Panc1 (cell line): ENCODE data around the gene USP8. TPM values are rescaled to one million over a fixed set of nuclear protein-coding genes. Genes with fewer than 3 reads are reported as not detected.

Experiments
- ATAC-seq: fragments of 200-7000 bp; cut with Tn5 transposase; 2 replicates; pipeline ENCODE4 v1.9.1; 2020; ENCODE audit warnings: mild to moderate bottlenecking, moderate library complexity
- BruUV-seq: library from RNA; stranded (reverse); fragments of 400-500 nt; replicated peaks from 2 replicates; lab custom pipeline; 2021; lab: Mats Ljungman, UMichigan
- CTCF ChIA-PET: fragments of 300-600 bp; sonication (Branson Sonifier 250); formaldehyde crosslinking; loops from one replicate; lab custom pipeline; 2022; ENCODE audit warnings: antibody characterized with exemption; lab: Charles Lee
- POLR2A ChIA-PET: fragments of 300-600 bp; sonication (Branson Sonifier 250); formaldehyde crosslinking; loops from one replicate; lab custom pipeline; 2022; ENCODE audit warnings: antibody characterized with exemption; lab: Charles Lee
- DNase-seq: peaks from one replicate; pipeline ENCODE4 v3.0.0-alpha.2; 2010; ENCODE audit warnings: low read depth, low spot score
- H3K27ac ChIP-seq: 2 replicates; pipeline ENCODE4 v1.5.1; 2011; ENCODE audit warnings: mild to moderate bottlenecking, low read length, inconsistent platforms
- H3K27me3 ChIP-seq: fragments of 200-500 bp; sonication (Bioruptor generic); 2 replicates; pipeline ENCODE4 v1.6.0; 2014; ENCODE audit warnings: low read length, inconsistent platforms; ENCODE audit not compliant: control insufficient read depth, insufficient read depth
- H3K36me3 ChIP-seq: fragments of 200-500 bp; sonication (Bioruptor generic); 2 replicates; pipeline ENCODE4 v1.5.1; 2014; ENCODE audit warnings: inconsistent platforms, mild to moderate bottlenecking, low read length, moderate library complexity; ENCODE audit not compliant: control insufficient read depth, insufficient read depth
- H3K4me1 ChIP-seq: 2 replicates; pipeline ENCODE4 v1.5.1; 2011; ENCODE audit warnings: inconsistent platforms, mild to moderate bottlenecking, low read length, moderate library complexity; ENCODE audit not compliant: control insufficient read depth, insufficient read depth
- H3K4me3 ChIP-seq, 2 experiments: 2 replicates each; pipeline ENCODE4 v1.5.1; 2011 to 2012; ENCODE audit warnings: low read depth in 2 of 2, low read length in 2 of 2, mild to moderate bottlenecking in 2 of 2, inconsistent platforms in 1 of 2, moderate library complexity in 1 of 2
- H3K9me3 ChIP-seq: fragments of 200-500 bp; sonication (Bioruptor generic); 2 replicates; pipeline ENCODE4 v1.5.1; 2014; ENCODE audit warnings: low read depth, mild to moderate bottlenecking, inconsistent platforms, low read length, moderate library complexity; ENCODE audit not compliant: control insufficient read depth, insufficient read depth
- POLR2AphosphoS5 ChIP-seq: IDR thresholded peaks from 2 replicates; pipeline ENCODE4 v1.6.1; 2012; ENCODE audit warnings: mild to moderate bottlenecking, low read depth, low read length, moderate library complexity
- REST ChIP-seq, 2 experiments: IDR thresholded peaks; 2 replicates each; pipeline ENCODE4 v1.6.1; 2011 to 2012; ENCODE audit warnings: low read depth in 2 of 2, control low read depth in 1 of 2, low read length in 1 of 2, mild to moderate bottlenecking in 1 of 2, moderate library complexity in 1 of 2; ENCODE audit not compliant: insufficient read depth in 1 of 2
- SIN3A ChIP-seq: IDR thresholded peaks from 2 replicates; pipeline ENCODE4 v1.6.1; 2012; ENCODE audit warnings: low read depth, mild to moderate bottlenecking, low read length, moderate library complexity, borderline replicate concordance; ENCODE audit not compliant: insufficient read depth
- TCF7L2 ChIP-seq: IDR thresholded peaks from 2 replicates; pipeline ENCODE4 v1.6.1; 2011; ENCODE audit warnings: mild to moderate bottlenecking, low read depth, low read length, inconsistent platforms
- in situ Hi-C: cut with HindIII; loops from 2 replicates; pipeline ENCODE4 v1.10.0; 2016; ENCODE audit warnings: low sequenced_read_pairs, low pct_unique_long_range_greater_than_20kb
- intact Hi-C: fragments of 100-400 bp; cut with micrococcal nuclease; formaldehyde crosslinking; loops from one replicate; pipeline ENCODE4 v1.10.0; 2022; ENCODE audit not compliant: unreplicated experiment
- total RNA-seq: library from RNA; stranded (reverse); gene quantifications from one replicate; pipeline ENCODE4 v1.2.1, GENCODE V29; 2021; ENCODE audit not compliant: unreplicated experiment
- TF ChIP-seq, protein P1 (sequence below): fragments of 450-650 bp; IDR thresholded peaks from 2 replicates; pipeline ENCODE4 v1.5.1; 2017; ENCODE audit warnings: mild to moderate bottlenecking

The USP8 gene
- total RNA-seq, 1 experiment from 2014 or later = 57.3 TPM

- Histone ChIP-seq H3K4me1 (no peaks in the 10 kb centered on the region), H3K9me3 (no peaks in the 10 kb centered on the region), H3K27me3 (no peaks in the 10 kb centered on the region), H3K27ac (no peak overlapping the region), H3K36me3 (no peaks in the 10 kb centered on the region), H3K4me3 (no peak overlapping the region)
- ATAC-seq = no peak
- POLR2A ChIA-PET = interaction anchor here (0.7 kb wide), 1 partner anchor 71 kb away, joined by 8 read pairs; no protein-coding TSS in a partner anchor
- TF ChIP-seq, protein P1, sequence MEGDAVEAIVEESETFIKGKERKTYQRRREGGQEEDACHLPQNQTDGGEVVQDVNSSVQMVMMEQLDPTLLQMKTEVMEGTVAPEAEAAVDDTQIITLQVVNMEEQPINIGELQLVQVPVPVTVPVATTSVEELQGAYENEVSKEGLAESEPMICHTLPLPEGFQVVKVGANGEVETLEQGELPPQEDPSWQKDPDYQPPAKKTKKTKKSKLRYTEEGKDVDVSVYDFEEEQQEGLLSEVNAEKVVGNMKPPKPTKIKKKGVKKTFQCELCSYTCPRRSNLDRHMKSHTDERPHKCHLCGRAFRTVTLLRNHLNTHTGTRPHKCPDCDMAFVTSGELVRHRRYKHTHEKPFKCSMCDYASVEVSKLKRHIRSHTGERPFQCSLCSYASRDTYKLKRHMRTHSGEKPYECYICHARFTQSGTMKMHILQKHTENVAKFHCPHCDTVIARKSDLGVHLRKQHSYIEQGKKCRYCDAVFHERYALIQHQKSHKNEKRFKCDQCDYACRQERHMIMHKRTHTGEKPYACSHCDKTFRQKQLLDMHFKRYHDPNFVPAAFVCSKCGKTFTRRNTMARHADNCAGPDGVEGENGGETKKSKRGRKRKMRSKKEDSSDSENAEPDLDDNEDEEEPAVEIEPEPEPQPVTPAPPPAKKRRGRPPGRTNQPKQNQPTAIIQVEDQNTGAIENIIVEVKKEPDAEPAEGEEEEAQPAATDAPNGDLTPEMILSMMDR = no peak
- TF ChIP-seq REST (IDR thresholded peaks at IDR 0.05; ENCODE audit: insufficient read depth in 1 of 2, low read depth in 2 of 2, low read length in 1 of 2) = no peak
- TF ChIP-seq SIN3A = no peak
- no peak for TF ChIP-seq TCF7L2
- TF ChIP-seq POLR2AphosphoS5 = no peak
- DNase-seq = no peak
- no TSS peak for BruUV-seq
- CTCF ChIA-PET = interaction anchor here (0.6 kb wide), 1 partner anchor 249 kb away, joined by 3 read pairs; no protein-coding TSS in a partner anchor
- intact Hi-C loops (no loop called here), in situ Hi-C loops (no loop called here)
These were observed 8.3 kb upstream of the USP8 start for GRCh38 chr15:50415752-50416404.

- ChIA-PET POLR2A (no interaction called here), CTCF (no interaction called here)
- DNase-seq (no peak), ATAC-seq (no peak)
- in situ Hi-C loops = no loop called here
- Histone ChIP-seq H3K9me3 (no peaks in the 10 kb centered on the region), H3K27me3 (no peaks in the 10 kb centered on the region), H3K4me3 (no peak overlapping the region), H3K27ac (no peak overlapping the region), H3K4me1 (no peaks in the 10 kb centered on the region), H3K36me3 (no peaks in the 10 kb centered on the region)
- TF ChIP-seq TCF7L2 (no peak), REST (IDR thresholded peaks at IDR 0.05; ENCODE audit: insufficient read depth in 1 of 2, low read depth in 2 of 2, low read length in 1 of 2) (no peak), SIN3A (no peak), POLR2AphosphoS5 (no peak)
- TF ChIP-seq, protein P1 = no peak
- intact Hi-C loops = no loop called here
- BruUV-seq = no TSS peak
These were observed 7.3 kb upstream of the USP8 start for GRCh38 chr15:50416890-50417289.
